Measurements from ENCODE around the gene RNH1. TPM values are rescaled to one million over a fixed set of nuclear protein-coding genes. Genes with fewer than 3 reads are reported as not detected.

The RNH1 gene
- total and polyA plus RNA-seq, 10 of the 15 experiments (the other 5 are each of a cell fraction or from before 2014, with no cell fraction given), result 2.3 to 162 (median 72.1) TPM

DNA sequence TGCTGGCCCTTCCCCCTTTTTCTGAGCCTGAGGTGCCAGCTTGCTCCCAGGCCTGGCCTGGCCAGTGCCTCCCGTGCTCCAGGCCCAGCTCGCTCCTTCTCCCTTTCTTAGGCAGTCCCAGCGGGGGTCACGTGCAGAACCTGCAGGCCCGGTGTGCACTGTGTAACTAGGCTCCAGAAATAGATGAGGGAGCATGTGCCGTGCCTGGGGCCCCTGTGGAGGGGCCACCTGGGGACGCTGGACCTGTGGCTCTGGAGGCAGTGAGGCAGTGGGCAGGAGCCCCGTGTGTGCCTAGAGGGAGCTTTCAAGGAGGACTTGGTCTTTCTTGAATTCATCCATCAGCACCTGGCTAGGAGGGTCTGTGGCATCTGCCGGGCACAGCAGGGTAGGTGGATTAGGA lies 45.4 kb downstream of the RNH1 start:
- no peak for DNase-seq (ENCODE audit: low read depth, low spot score)
- TF ChIP-seq BMI1 (IDR thresholded peaks at IDR 0.05; ENCODE audit: borderline replicate concordance) (no peak), SRF (IDR thresholded peaks at IDR 0.05; ENCODE audit: low read depth in 2 of 2, low read length in 2 of 2) (no peak), NRF1 (conservative IDR thresholded peaks at IDR 0.05; ENCODE audit: low read depth, low read length) (no peak), PAX5 (IDR thresholded peaks at IDR 0.05; ENCODE audit: borderline replicate concordance, low read depth, low read length) (no peak), GABPA (IDR thresholded peaks at IDR 0.05; ENCODE audit: low read depth) (no peak), PML (IDR thresholded peaks at IDR 0.05; ENCODE audit: low read length) (no peak), CHD2 (IDR thresholded peaks at IDR 0.05; ENCODE audit: borderline replicate concordance, low read depth, low read length) (no peak), WRNIP1 (IDR thresholded peaks at IDR 0.05; ENCODE audit: borderline replicate concordance, low read depth, low read length) (no peak), POLR2AphosphoS2 (IDR thresholded peaks at IDR 0.05; ENCODE audit: low read depth, low read length) (no peak)
- TF ChIP-seq, protein P1, sequence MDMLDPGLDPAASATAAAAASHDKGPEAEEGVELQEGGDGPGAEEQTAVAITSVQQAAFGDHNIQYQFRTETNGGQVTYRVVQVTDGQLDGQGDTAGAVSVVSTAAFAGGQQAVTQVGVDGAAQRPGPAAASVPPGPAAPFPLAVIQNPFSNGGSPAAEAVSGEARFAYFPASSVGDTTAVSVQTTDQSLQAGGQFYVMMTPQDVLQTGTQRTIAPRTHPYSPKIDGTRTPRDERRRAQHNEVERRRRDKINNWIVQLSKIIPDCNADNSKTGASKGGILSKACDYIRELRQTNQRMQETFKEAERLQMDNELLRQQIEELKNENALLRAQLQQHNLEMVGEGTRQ (IDR thresholded peaks at IDR 0.05; ENCODE audit: borderline replicate concordance, low read depth, low read length), result no peak
- TF ChIP-seq, protein P2, sequence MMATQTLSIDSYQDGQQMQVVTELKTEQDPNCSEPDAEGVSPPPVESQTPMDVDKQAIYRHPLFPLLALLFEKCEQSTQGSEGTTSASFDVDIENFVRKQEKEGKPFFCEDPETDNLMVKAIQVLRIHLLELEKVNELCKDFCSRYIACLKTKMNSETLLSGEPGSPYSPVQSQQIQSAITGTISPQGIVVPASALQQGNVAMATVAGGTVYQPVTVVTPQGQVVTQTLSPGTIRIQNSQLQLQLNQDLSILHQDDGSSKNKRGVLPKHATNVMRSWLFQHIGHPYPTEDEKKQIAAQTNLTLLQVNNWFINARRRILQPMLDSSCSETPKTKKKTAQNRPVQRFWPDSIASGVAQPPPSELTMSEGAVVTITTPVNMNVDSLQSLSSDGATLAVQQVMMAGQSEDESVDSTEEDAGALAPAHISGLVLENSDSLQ (IDR thresholded peaks at IDR 0.05), result no peak
- Histone ChIP-seq H3K79me2 (ENCODE audit: control insufficient read depth, insufficient read depth, low read length) (no peaks in the 10 kb centered on the region), H3K9me3 (replicated peaks; ENCODE audit: control insufficient read depth, insufficient read depth, low read length) (no peaks in the 10 kb centered on the region), H3K27me3 (replicated peaks in 1 of 2; ENCODE audit: control insufficient read depth in 2 of 2, insufficient read depth in 2 of 2, low read length in 1 of 2) (no peaks in the 10 kb centered on the region), H3K36me3 (ENCODE audit: control insufficient read depth in 2 of 2, insufficient read depth in 2 of 2, low read length in 1 of 2) (peaks cover 0 to 3% of the 10 kb centered on the region in 2 experiments; a peak in 2 of 4 replicates), H3K4me1 (ENCODE audit: control insufficient read depth, insufficient read depth, low read length) (peaks cover 14% of the 10 kb centered on the region), H3K4me3 (no peak overlapping the region), H2AFZ (ENCODE audit: control insufficient read depth, low read depth, low read length) (no peak overlapping the region), H3K9ac (ENCODE audit: control insufficient read depth, insufficient read depth, low read length) (no peak overlapping the region), H3K4me2 (ENCODE audit: control insufficient read depth, insufficient read depth) (no peak overlapping the region), H3K27ac (ENCODE audit: control insufficient read depth, insufficient read depth) (no peak overlapping the region), H4K20me1 (ENCODE audit: control insufficient read depth, insufficient read depth) (no peaks in the 10 kb centered on the region)
- BruUV-seq (replicated peaks), result no TSS peak
- CTCF ChIA-PET, result no interaction called here
- 92% methylated on average over 9 of the region's 9 CpGs for WGBS (ENCODE audit: insufficient coverage, insufficient replicate concordance, low lambda C conversion rate, missing lambda C conversion rate)
- in situ Hi-C loops (cut with MboI), result no loop called here
- RAD21 ChIA-PET (ENCODE audit: unreplicated experiment), result no interaction called here
- FAIRE-seq, result no peak
- POLR2A ChIA-PET, result interaction anchor here (0.6 to 1.2 kb wide), 2 partner anchors 8 to 48 kb away, joined by 3 read pairs; no protein-coding TSS in a partner anchor
- SMC1A ChIA-PET (ENCODE audit: uncharacterized antibody, unreplicated experiment), result no interaction called here
- no peak for ATAC-seq
- intact Hi-C loops (cut with micrococcal nuclease; ENCODE audit: unreplicated experiment), result no loop called here
